ENCODE results near the gene RRM2.

RRM2 gene

DNA sequence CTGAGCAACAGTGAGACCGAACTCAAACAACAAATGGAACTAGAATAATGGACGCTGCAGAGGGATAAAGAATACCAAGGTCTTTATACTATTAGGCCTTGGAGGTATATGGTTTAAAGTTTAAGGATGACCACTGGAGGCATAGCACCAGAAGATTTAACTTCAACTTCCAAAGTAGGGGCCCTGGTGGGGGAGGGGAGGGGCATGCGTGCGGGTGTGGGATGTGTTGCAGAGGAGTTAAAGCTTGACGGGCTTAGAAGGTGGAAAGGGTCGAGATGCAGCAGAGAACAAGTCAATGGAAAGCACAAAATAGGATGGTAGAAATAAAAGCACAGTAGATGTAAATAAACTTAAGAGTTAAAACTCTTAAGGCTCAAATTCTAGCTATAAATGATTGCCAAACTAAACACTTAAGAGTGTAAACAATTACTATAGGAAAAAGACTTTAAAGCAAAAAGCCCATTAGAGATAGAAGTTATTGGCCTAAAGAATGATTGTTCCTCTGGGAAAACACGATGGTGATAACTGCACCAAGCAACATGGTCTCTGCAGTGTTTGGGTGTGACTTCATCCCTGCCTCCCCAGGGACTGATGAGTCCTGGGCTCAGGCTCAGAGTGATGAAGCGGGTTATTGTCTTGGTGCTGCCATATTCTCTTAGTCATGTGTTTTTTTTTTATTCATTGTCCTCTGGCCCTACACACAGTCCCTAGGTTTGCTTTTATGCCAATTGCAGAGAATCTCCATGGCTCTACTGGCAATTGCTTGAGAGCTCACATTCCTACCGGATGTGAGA is 13.0 kb downstream of the RRM2 start (continued):
- TF ChIP-seq, protein P1, sequence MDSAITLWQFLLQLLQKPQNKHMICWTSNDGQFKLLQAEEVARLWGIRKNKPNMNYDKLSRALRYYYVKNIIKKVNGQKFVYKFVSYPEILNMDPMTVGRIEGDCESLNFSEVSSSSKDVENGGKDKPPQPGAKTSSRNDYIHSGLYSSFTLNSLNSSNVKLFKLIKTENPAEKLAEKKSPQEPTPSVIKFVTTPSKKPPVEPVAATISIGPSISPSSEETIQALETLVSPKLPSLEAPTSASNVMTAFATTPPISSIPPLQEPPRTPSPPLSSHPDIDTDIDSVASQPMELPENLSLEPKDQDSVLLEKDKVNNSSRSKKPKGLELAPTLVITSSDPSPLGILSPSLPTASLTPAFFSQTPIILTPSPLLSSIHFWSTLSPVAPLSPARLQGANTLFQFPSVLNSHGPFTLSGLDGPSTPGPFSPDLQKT (IDR thresholded peaks at IDR 0.05; ENCODE audit: borderline replicate concordance, low read depth, low read length), result no peak
- TF ChIP-seq ZNF324 (tag by site-specific recombination; IDR thresholded peaks at IDR 0.05), result no peak
- TF ChIP-seq OSR2 (tag by site-specific recombination; IDR thresholded peaks at IDR 0.05), result peak; percentile 87
- TF ChIP-seq ZEB2 (tag by site-specific recombination; IDR thresholded peaks at IDR 0.05), result peak; percentile 84
- peak; percentile 27; the same call in 1 of the 2 replicates for TF ChIP-seq ZBTB17 (tag by site-specific recombination; IDR thresholded peaks at IDR 0.05)
- TF ChIP-seq ZNF335 (tag by site-specific recombination; conservative IDR thresholded peaks at IDR 0.05), result no peak
- no peak for TF ChIP-seq ZNF76 (tag by site-specific recombination; IDR thresholded peaks at IDR 0.05; ENCODE audit: borderline replicate concordance, low read depth)
- TF ChIP-seq, protein P2, sequence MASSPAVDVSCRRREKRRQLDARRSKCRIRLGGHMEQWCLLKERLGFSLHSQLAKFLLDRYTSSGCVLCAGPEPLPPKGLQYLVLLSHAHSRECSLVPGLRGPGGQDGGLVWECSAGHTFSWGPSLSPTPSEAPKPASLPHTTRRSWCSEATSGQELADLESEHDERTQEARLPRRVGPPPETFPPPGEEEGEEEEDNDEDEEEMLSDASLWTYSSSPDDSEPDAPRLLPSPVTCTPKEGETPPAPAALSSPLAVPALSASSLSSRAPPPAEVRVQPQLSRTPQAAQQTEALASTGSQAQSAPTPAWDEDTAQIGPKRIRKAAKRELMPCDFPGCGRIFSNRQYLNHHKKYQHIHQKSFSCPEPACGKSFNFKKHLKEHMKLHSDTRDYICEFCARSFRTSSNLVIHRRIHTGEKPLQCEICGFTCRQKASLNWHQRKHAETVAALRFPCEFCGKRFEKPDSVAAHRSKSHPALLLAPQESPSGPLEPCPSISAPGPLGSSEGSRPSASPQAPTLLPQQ (tag by site-specific recombination; IDR thresholded peaks at IDR 0.05), result 0 out of 2 replicates have a peak, but pooled peaks have one; percentile 12
- no peak for TF ChIP-seq ZNF571 (tag by site-specific recombination; IDR thresholded peaks at IDR 0.05)
- no peak for TF ChIP-seq ZNF677 (tag by site-specific recombination; IDR thresholded peaks at IDR 0.05)
- no peak for TF ChIP-seq GLIS2 (tag by site-specific recombination; IDR thresholded peaks at IDR 0.05)
- no peak for TF ChIP-seq ZNF768 (tag by site-specific recombination; IDR thresholded peaks at IDR 0.05)
- TF ChIP-seq ZNF132 (tag by site-specific recombination; IDR thresholded peaks at IDR 0.05; ENCODE audit: borderline replicate concordance), result no peak
- no peak for TF ChIP-seq PRDM1 (tag by site-specific recombination; IDR thresholded peaks at IDR 0.05)
- no peak for TF ChIP-seq KLF1 (tag by site-specific recombination; IDR thresholded peaks at IDR 0.05)
- no peak for TF ChIP-seq HOXD13 (CRISPR knock-in tag; IDR thresholded peaks at IDR 0.05; ENCODE audit: borderline replicate concordance)
- TF ChIP-seq ZNF529 (tag by site-specific recombination; IDR thresholded peaks at IDR 0.05; ENCODE audit: insufficient replicate concordance), result no peak
- no peak for TF ChIP-seq ZNF433 (tag by site-specific recombination; IDR thresholded peaks at IDR 0.05; ENCODE audit: low read depth)
- TF ChIP-seq ZNF530 (tag by site-specific recombination; IDR thresholded peaks at IDR 0.05; ENCODE audit: low read depth), result no peak
- TF ChIP-seq, protein P3, sequence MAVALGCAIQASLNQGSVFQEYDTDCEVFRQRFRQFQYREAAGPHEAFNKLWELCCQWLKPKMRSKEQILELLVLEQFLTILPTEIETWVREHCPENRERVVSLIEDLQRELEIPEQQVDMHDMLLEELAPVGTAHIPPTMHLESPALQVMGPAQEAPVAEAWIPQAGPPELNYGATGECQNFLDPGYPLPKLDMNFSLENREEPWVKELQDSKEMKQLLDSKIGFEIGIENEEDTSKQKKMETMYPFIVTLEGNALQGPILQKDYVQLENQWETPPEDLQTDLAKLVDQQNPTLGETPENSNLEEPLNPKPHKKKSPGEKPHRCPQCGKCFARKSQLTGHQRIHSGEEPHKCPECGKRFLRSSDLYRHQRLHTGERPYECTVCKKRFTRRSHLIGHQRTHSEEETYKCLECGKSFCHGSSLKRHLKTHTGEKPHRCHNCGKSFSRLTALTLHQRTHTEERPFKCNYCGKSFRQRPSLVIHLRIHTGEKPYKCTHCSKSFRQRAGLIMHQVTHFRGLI (tag by site-specific recombination; IDR thresholded peaks at IDR 0.05), result no peak; the same call in 1 of the 2 replicates
- TF ChIP-seq TCF7L2 (IDR thresholded peaks at IDR 0.05; ENCODE audit: borderline replicate concordance, low read depth, low read length), result peak; percentile 61; the same call in 1 of the 2 replicates
- TF ChIP-seq ZFP3 (tag by site-specific recombination; IDR thresholded peaks at IDR 0.05; ENCODE audit: low read depth), result no peak
- no peak for TF ChIP-seq ZBTB20 (tag by site-specific recombination; IDR thresholded peaks at IDR 0.05)
- peak; percentile 70; the same call in 1 of the 2 replicates for TF ChIP-seq ZNF24 (tag by site-specific recombination; IDR thresholded peaks at IDR 0.05)
- TF ChIP-seq ZNF510 (tag by site-specific recombination; IDR thresholded peaks at IDR 0.05; ENCODE audit: insufficient replicate concordance), result no peak
- TF ChIP-seq ZNF626 (tag by site-specific recombination; IDR thresholded peaks at IDR 0.05), result no peak
- TF ChIP-seq SALL2 (tag by site-specific recombination; IDR thresholded peaks at IDR 0.05; ENCODE audit: borderline replicate concordance), result no peak
- TF ChIP-seq ZSCAN30 (tag by site-specific recombination; IDR thresholded peaks at IDR 0.05), result no peak
- no peak for TF ChIP-seq ZNF549 (tag by site-specific recombination; IDR thresholded peaks at IDR 0.05)
- TF ChIP-seq, protein P4, sequence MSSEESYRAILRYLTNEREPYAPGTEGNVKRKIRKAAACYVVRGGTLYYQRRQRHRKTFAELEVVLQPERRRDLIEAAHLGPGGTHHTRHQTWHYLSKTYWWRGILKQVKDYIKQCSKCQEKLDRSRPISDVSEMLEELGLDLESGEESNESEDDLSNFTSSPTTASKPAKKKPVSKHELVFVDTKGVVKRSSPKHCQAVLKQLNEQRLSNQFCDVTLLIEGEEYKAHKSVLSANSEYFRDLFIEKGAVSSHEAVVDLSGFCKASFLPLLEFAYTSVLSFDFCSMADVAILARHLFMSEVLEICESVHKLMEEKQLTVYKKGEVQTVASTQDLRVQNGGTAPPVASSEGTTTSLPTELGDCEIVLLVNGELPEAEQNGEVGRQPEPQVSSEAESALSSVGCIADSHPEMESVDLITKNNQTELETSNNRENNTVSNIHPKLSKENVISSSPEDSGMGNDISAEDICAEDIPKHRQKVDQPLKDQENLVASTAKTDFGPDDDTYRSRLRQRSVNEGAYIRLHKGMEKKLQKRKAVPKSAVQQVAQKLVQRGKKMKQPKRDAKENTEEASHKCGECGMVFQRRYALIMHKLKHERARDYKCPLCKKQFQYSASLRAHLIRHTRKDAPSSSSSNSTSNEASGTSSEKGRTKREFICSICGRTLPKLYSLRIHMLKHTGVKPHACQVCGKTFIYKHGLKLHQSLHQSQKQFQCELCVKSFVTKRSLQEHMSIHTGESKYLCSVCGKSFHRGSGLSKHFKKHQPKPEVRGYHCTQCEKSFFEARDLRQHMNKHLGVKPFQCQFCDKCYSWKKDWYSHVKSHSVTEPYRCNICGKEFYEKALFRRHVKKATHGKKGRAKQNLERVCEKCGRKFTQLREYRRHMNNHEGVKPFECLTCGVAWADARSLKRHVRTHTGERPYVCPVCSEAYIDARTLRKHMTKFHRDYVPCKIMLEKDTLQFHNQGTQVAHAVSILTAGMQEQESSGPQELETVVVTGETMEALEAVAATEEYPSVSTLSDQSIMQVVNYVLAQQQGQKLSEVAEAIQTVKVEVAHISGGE (tag by site-specific recombination; conservative IDR thresholded peaks at IDR 0.05; ENCODE audit: low read depth), result no peak
- TF ChIP-seq ZSCAN16 (tag by site-specific recombination; IDR thresholded peaks at IDR 0.05), result no peak
- TF ChIP-seq MEIS1 (CRISPR knock-in tag; IDR thresholded peaks at IDR 0.05; ENCODE audit: borderline replicate concordance), result no peak

Measured in HEK293 (cell line).